GM12873 (cell line): ENCODE measurements around the gene PPP4C.

Source experiments
- TF ChIP-seq, protein P1 (sequence below): IDR thresholded peaks from 2 replicates; pipeline ENCODE4 v1.5.1; 2012; ENCODE audit warnings: low read depth, mild to moderate bottlenecking, moderate library complexity, low read length, control low read depth; ENCODE audit not compliant: insufficient read depth; ENCODE audit errors: missing control alignments

Gene PPP4C

DNA sequence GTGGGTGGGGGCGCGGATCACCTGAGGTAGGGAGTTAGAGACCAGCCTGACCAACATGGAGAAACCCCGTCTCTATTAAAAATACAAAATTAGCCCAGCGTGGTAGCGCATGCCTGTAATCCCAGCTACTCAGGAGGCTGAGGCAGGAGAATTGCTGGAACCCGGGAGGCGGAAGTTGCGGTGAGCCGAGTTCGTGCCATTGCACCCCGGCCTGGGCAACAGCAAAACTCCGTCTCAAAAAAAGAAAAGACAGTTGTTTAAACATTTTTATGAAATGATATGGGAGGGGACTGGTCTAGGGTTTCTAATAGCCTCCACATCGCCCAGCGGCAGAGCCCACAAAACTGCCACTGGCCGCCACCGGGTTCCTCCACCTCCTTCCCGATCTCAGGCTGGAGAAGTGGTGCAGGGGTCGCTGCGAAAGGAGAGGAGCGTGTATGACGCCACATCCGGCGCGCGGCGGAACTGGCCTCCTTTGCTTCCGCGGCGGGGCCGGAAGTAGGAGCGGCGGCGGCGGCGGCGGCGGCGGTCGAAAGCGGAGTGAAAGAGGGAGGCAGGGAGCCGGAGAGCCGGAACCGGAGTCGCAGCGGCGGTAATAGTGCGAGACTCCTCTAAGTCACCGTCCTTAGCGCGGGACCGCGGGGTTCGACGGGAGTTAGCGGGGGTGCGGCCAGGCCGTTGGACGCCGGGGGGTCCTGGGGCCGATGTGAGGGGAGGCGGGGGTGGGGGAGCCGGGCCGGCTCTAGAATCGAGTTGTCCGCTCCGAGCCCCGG, at the start of gene PPP4C:
Gene PPP4C, plus strand, starts transcription at position 492 of the 773 bp plus-strand sequence. CDS start 384 bp downstream, outside the sequence.
- TF ChIP-seq, protein P1, sequence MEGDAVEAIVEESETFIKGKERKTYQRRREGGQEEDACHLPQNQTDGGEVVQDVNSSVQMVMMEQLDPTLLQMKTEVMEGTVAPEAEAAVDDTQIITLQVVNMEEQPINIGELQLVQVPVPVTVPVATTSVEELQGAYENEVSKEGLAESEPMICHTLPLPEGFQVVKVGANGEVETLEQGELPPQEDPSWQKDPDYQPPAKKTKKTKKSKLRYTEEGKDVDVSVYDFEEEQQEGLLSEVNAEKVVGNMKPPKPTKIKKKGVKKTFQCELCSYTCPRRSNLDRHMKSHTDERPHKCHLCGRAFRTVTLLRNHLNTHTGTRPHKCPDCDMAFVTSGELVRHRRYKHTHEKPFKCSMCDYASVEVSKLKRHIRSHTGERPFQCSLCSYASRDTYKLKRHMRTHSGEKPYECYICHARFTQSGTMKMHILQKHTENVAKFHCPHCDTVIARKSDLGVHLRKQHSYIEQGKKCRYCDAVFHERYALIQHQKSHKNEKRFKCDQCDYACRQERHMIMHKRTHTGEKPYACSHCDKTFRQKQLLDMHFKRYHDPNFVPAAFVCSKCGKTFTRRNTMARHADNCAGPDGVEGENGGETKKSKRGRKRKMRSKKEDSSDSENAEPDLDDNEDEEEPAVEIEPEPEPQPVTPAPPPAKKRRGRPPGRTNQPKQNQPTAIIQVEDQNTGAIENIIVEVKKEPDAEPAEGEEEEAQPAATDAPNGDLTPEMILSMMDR: no peak

DNA sequence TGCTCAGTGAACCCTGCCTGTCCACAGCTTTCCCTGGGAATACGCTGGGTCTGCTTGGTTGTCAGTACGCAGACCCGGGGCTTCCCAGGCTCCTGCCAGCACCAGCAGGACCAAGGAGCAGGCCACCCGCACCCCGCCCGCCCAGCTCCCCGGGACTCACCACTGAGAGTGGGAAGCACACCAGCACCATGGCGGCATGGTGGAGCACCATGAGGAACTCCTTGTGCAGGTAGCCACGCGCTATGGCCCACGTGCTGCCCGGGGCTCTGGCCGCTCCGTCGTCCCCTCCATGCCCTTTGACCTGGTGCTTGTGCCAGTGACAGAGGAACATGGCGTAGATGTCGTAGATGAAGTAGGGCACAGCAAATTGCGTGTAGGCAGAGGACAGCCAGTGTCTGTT, 49.3 kb upstream of the PPP4C start:
- TF ChIP-seq, protein P1: no peak

DNA sequence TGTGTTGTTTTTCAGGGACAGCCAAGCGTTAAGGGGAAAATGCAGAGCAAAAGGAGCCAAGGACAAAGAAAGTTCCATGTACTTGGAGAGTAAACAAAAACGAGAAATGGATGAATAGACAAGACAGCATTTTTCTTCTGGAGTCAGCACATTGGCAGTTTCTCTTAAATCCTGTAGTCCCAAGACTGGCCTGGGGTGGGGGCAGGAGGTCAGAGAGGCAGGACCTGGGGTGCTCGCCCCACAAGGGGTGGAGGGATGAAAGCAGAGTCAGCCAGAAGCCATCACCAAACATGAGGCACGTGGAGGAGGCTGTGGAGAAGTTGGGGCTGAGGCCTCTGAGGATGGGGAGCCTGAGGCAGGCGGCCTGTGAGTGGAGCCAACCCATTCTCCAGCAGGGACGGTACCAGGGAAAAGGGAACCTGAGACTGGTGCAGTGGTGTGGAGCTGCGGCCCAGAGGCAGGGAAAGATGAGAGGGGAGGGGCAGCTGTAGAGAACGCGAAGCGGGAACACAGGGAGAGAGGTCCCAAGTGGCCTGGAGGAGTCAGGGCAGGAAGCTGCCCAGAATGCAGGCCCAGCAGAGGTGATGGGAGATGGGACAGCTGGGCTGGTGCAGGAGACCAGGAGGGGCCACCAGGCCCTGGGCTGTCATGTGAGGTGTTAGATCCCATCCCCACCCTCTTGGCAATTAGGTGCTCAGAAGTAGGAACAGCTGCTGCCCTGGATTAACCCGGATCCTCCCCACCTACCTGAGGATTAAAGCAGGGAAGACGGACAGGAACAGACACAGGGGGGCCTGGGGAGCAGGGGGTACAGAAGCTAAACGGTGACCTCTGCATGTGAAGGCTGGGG, 48.0 kb upstream of the PPP4C start:
- TF ChIP-seq, protein P1: no peak

DNA sequence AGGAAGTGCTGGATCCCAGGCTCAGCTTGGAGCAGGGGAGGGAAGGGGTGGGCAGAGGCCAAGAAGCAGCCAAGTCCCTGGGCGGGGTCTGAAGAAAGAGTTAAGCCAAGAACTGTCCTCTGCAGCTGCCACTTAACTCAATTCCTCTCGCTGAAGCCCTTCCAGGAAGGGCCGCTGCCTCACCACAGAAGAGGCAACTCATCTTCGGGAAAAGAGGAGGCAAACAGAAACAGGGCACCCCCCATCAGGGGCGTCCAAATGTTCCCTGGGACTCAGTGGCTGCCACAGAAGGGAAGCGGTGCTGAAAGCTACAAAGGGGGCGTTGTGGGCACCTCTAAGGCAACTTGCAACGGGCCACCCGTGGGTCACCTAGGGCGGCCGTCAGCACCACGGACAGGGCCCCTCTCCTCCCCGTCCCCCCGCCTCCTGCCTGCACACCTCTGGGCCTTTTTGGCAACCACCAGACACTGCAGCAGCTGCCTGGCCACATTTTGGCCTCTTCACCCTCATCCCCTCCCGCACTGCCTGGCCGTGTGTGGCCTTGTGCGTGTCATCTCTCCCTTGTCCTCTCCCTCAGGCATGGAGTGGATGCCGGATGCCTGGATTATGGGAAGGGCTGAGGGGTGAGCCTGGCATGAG, 47.2 kb upstream of the PPP4C start:
- TF ChIP-seq, protein P1: no peak

DNA sequence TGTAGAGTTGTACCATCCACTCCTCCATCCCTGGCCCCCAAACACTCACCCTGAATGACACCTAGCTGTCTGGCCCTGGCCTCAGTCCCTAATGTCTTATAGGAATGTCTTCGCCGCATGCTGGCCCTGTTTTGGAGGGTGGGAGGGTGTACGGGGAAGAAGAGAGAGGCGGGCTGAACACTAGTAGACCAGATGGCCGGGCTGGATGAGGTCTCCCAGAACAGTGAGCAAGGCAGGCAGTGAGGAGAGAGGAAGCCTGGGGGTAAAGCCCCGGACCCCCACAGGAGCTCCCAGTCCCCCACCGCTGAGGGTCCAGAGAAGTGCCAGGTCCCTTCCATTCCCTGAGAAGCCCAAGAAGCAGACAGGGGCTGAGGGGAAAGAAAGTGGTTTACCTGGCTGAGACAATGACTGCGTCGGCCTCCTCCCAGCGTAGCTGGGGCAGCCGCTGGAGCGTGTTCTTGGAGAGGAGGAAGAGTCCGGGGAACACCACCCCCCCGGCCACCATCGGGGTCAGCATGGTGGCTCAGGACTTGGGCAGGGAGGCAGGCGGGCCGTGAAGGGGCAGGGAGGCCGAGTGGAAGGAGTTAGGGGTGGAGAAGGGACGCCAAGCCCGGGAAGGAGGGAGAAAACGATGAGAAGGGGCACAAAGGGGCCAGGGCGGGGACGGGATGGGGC, 45.6 kb upstream of the PPP4C start:
- TF ChIP-seq, protein P1: no peak

DNA sequence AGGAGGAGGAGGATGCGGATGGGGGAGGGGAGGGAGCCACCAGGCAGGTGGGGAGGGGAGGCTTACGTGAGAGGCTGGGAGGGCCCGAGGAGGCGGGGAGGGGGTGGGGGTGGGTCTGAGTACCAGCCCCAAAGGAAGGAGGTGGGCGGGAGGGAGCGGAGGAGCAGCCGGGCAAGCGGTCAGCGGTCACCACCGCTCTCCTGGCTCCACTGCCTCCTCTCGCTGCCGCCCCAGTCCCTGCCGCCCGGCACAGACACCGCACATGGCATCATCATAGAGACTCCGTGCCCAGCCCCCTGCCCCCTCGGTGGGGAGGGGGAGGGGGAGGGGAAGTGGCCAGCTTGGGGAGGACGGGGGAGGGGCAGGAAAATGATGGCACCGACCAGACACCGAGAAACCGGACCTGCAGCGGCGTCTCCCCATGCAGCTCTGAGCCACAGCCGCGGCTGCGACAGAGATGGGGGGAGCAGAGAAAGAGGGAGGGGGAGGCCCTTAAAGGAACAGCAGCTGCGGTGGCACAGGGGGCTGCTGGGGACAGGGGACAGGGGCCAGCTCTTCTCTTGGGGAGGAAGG, 44.9 kb upstream of the PPP4C start, which contains the start of gene TLCD3B:
Gene TLCD3B, minus strand, starts transcription at position 431 of the 573 bp plus-strand sequence. CDS start 744 bp downstream, outside the sequence.
- TF ChIP-seq, protein P1: no peak
